Measurements from ENCODE around the gene TTF2.
"Not testable (repeated sequence)": the region's sequence is repeated elsewhere in the genome, so short reads cannot be mapped to it uniquely, and the experiment has no call there.

The TTF2 gene

DNA sequence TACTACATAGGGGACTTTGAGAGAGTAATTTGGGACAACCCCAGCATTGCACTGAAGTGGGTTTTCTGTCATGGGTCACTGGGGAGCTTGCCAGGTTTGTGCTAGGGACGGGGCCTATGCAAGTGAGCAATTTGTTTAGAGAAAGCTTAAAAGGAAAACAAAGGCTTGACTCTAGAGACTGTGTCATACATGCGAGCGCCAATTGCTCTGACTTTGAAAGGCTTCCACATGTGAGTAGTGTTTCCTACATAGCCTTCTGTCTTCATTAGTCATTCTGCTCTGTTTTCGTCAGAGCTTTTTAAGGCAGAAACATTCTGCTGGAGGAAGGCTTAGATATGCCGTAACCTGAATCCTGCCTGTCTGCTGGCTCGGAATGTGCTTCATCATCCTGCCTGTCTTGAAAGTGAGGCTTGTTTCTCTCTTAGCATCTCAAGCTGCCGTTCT, 33.0 kb downstream of the TTF2 start:
- DNase-seq (ENCODE audit: low read depth in 2 of 2) = no peak

GRCh38 chr1:117093870-117094621, 33.9 kb downstream of the TTF2 start:
- peak in 1 of 2 donors; percentile 14 for DNase-seq (ENCODE audit: low read depth in 2 of 2)

- DNase-seq (ENCODE audit: low read depth in 2 of 2) = no peak
Measured at GRCh38 chr1:117094841-117095604, 34.9 kb downstream of the TTF2 start.

- DNase-seq (ENCODE audit: low read depth in 2 of 2) = no peak
Measured at GRCh38 chr1:117096951-117097408, 36.9 kb downstream of the TTF2 start.

GRCh38 chr1:117097443-117097842, 37.3 kb downstream of the TTF2 start:
- no peak for DNase-seq (ENCODE audit: low read depth in 2 of 2)

GRCh38 chr1:117098287-117098890, 38.3 kb downstream of the TTF2 start:
- DNase-seq (ENCODE audit: low read depth in 2 of 2) = no peak

DNA sequence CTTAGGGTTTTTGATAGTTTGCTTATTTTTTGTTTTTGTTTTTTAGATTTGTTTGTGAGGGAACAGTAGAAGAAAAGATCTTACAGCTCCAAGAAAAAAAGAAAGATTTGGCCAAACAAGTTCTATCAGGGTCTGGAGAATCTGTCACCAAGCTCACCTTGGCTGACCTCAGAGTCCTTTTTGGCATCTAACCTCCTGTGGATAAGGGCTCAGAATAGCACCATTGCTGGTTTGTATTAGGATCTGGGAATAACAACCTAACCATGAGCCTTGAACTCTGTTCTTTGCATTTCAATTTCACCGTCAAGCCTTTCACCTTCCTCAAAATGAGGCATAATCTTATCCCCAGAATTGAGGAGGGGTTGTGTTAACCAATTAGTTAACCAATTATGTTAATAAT, 41.2 kb downstream of the TTF2 start:
- no peak for DNase-seq (ENCODE audit: low read depth in 2 of 2)

DNA sequence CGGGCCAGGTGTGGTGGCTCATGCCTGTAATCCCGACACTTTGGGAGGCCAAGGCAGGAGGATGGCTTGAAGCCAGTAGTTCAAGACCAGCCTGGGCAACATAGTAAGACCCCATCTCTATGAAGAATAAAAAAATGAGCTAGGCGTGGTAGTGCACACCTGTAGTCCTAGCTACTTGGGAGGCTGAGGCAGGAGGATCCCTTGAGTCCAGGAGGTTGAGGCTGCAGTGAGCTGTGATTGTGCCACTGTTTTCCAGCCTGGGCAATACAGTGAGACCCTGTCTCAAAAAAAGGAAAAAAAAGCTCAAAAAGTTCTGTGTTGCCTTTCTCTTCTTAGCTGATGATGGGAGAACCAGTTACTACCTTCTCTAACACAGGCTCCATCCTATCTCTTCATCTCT, 41.7 kb downstream of the TTF2 start:
- DNase-seq (ENCODE audit: low read depth in 2 of 2) = not testable (repeated sequence)

DNA sequence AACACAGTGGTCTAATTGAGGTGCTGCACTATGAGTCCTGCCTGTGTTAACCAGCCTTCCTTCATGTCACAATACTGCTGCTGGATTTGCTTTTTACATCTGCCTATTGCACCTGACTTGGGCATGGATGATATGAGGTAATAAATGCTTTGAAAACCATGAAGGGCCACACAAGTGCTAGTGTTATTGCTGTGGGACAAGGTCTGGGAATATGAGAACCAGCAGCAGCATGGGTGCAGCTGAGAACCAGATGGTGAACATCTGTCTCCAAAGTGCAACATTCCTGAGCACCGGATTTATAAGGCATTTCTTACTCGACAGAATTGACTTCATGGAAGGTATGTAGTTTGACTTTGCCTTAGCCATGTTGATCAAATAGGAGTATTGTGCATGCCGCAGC, 44.9 kb downstream of the TTF2 start:
- DNase-seq (ENCODE audit: low read depth in 2 of 2) = no peak

DNA sequence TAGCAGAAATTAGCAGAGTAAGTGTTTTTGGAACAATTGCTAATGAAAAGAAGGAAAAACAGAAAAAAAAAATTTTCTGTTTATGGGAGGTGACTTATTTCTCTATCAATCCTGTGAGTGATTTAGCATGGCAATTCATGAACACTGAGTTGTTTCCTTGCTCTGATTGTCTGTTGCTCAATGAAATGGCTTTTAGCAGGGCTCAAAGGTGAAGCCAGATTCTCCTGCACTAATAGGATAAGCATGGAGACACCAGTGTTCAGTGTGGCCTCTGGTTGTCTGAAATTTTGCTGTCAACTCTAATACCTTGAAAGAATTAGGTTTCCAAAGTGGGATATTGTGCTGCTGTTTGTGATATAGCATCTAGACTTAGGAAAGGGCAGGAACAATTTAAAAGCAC, 45.6 kb downstream of the TTF2 start:
- DNase-seq (ENCODE audit: low read depth in 2 of 2) = no peak

DNA sequence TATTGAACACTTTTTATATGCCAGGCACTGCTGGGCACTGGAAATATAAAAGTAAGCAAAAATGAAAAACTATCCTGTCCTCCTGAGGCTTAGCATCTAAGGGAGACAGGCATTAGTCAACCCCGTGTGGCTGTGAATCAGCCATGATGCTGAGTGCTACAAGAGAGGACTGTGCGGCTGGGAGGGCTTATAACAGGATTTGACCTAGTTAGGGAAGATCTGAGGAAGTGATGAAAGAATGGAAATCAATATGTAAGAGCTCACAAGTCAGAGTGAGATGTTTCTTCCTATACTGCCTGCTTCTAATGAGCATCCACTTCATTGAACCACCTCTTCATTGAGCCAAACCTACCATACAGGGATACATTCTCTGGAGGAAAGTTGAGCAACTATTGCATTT, 46.4 kb downstream of the TTF2 start:
- no peak for DNase-seq (ENCODE audit: low read depth in 2 of 2)

GRCh38 chr1:117107364-117107763, 47.2 kb downstream of the TTF2 start:
- no peak for DNase-seq (ENCODE audit: low read depth in 2 of 2)

DNA sequence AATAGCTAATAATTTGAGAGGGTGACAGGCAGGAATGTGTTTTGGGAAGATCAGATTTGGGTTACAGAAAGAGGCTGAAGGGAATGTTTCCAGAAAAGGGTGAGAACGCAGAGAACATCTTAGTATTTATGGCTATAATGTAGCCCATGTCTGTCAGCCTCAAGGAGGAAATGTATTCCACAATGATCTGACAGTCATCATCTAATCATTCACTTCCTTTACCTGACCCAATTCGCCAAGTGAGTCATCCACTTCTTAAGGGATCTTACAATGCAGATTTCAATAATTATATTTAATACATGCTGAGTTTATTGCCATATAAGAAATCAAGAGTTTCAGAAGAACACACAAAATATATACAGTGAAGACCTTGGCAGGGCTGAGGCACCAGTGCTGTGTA, 50.6 kb downstream of the TTF2 start:
- DNase-seq (ENCODE audit: low read depth in 2 of 2) = no peak

- no peak for DNase-seq (ENCODE audit: low read depth in 2 of 2)
Measured at GRCh38 chr1:117112047-117112717, 52.1 kb downstream of the TTF2 start.

GRCh38 chr1:117113199-117113598, 53.1 kb downstream of the TTF2 start:
- no peak for DNase-seq (ENCODE audit: low read depth in 2 of 2)

GRCh38 chr1:117114877-117115276, 54.8 kb downstream of the TTF2 start:
- no peak for DNase-seq (ENCODE audit: low read depth in 2 of 2)

- DNase-seq (ENCODE audit: low read depth in 2 of 2) = no peak
Measured at GRCh38 chr1:117116090-117116783, 56.1 kb downstream of the TTF2 start.

DNA sequence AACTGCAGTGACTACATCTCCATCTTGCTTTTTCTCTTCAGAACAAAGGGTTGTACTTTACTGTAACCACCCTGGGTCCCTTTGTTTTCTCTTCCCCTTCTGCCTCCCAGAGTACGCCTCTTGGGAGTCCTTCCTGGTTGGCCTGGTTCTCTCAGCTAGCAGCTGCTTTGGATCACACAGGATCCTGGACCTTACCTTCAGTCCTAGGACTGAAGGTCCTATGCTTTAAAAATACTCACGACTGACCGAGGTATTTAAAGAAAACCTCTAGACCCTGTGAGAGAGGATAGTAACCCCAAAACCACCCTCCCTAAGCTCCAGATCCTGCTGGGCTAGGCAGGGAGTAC, 56.6 kb downstream of the TTF2 start:
- no peak for DNase-seq (ENCODE audit: low read depth in 2 of 2)

- DNase-seq (ENCODE audit: low read depth in 2 of 2) = no peak
Measured at GRCh38 chr1:117117697-117118096, 57.6 kb downstream of the TTF2 start.

GRCh38 chr1:117118137-117118536, 58.0 kb downstream of the TTF2 start:
- no peak for DNase-seq (ENCODE audit: low read depth in 2 of 2)

- not testable (repeated sequence) for DNase-seq (ENCODE audit: low read depth in 2 of 2)
Measured at GRCh38 chr1:117119144-117119543, 59.0 kb downstream of the TTF2 start.

Measured in activated CD8-positive, alpha-beta memory T cell treated with anti-CD3 and anti-CD28 coated beads for 4 hours (primary cell).